NCI-H2081 treated with DMSO at 0.1 percent for 48 hours (cell line): ENCODE results near the gene CYTH1.

Experiments
- DNase-seq: peaks from one replicate; lab custom pipeline; 2025; lab: John Stamatoyannopoulos, UW

The CYTH1 gene

DNA sequence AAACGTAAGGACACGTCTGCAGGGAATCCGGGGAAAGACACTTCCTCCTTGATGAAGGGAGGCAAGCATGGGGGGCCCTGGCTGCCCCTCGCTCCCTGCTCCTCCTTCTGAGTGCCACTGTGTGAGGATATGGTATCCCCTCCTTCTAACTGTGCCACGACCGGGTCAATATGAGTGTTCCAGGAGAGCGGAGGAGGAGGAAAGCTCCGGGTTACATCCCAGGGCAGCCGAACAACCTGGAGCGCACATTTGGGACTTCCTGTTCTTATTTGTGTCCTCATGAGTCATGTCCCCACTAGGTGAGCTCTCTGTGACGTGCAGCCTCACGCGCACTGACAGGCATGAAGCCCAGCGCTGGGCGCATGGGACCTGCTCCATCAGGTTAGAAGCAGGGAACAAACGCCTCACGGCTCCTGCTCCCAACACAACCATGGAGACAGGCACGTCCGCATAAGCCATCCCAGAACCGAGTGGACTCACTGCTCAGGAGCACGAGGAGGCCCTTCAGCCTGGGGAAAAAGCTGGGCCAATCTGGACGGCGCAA lies 112.0 kb downstream of the CYTH1 start:
- no peak for DNase-seq

DNA sequence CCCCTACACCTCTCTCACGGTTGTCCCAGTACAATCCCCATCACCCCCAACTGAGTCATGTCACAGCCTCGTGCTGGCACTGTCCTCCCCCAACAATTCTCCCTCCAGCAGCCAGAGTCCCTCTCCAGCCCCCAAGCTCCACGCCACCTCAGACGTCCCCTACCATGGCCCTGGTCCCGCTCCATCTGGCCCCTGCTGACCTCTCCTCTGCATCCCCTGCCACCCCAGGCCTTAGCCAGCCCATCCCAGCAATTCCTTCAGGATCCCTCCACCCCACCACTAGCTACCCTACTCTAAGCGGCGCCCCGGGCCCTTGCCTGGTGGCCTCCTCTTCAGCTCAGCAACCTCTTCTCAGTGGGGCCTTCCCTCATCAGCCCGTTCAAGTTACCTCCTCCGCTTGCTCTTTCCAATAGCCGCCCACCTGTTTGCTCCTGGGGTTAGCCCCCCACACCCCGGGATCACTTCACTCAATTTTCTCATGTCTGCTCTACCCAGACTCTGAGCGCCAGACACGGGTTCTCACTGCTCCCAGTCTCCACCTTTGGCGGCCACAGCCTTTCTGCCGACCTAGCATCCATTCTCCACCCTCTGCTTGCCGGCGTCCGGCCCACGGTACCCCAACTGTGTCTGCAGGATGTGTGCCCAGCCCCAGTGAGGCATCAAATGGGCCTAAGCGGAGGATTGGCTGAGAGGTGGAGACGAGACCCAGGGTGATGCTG lies 112.7 kb downstream of the CYTH1 start:
- DNase-seq: no peak

DNA sequence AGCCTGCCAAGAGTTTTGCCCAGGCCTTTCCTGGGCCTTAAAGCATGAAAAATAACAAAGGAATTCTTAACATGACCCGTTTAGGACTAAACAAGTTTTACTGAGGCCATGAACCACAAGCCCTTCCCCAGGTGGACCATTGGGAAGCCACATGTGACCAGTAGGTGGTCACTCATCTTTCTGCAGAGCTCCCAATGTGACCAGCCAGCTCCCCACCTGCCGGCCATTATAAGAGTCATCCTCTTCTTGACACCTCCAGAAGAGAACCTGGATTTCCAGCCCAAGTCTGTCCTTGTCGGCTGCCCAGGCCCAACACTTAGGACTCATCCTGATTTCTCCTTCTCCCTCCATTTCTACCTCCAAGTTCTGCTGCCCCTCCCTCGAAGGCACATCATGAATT lies 113.2 kb downstream of the CYTH1 start:
- DNase-seq: no peak

DNA sequence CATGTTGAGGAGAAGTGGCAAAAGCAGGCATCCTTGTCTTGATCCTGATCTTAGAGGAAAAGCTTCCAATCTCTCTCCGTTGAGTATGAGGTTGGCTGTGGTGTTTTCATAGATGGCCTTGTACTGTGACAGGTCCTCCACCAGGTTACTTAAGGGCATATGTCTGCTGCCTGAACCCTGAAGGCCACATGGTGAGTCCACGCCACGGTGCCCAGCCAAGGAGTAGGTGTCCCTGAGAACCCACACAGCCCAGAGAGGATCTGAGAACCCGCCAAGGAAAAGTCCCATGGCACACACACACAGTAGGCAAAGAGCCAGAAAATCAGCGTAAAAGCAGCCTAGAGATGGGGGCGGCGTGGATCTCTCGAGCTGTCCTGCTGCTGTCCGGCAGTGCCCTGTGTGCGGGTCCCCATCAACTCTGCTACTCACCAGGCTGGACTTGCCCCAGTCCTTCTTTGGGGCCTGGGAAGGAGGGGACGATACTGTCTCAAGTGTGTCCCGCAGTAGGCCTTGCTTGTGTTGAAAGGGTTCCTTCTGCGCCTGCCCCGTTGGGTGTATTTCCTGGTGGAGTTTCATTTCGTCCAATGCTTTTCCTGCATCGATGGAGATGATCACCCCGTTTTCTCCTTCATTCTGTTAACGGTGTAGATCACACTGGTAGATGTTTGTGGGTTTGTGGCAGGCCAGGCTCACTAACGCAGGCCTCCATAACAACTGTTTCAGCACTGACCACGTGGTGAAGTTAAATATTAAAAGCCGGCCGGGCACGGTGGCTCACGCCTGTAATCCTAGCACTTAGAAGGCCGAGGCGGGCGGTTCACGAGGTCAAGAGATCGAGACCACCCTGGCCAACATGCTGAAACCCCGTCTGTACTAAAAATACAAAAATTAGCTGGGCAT lies 114.1 kb downstream of the CYTH1 start:
- DNase-seq: no peak

DNA sequence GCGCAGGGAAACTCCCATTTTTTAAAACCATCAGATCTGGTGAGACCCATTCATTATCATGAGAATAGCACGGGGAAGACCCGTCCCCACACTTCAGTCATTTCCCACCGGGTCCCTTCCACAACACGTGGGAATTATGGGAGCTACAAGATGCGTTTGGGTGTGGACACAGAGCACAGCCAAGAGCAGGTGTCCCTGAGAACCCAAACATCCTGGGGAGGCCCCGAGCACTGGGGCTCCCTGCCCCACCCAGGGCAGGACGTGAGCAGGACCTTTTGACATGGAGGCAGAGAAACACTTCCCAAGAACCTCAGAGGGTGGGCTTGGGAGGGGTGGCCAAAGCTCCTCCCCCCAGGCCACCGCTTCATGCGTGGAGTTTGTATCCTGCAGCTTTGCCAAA lies 115.0 kb downstream of the CYTH1 start:
- DNase-seq: no peak

DNA sequence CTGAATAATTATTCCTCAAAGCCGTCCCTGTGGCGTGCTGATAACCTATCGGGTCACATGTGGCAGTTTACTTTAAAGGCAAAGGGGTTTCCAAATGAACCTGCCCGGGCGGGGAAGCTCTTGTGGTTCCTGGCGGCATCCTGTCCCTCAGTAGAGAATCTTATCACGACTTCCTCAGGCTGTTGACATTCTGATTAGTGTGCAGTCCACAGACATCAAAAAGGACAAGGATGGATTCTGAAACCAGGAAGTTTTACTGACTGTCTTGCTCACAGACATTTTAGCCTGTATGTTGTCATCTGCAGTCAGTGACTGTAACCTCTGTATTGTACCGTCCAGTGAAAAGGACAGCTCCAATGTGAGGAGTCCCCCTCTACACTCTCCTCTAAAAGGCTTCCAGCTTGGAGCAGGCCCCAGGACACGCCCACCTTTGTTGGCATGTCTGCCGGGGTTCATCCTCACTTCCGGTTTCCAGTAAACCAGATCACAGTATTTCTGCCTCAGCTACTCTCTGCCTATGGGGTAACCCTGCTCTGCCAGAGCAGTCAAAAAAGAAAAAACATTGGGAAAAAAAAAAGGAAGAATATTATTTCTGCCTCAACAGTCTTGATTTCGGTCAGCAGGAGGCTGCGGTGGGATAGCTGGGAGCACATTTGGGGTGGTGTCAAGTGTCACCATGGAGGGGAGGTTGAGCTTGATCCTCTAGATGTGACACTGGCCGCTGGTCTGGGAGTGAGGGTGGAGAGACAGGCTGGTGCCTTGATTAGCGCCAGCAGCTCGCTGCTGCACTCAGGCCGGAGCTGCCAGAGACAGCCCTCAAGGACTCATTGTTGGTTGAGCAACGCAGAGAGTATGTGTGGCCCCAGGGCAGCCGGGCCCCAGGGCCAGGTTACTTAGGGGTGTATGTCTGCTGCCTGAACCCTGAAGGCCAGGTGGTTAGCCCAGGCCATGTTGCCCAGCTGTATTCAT lies 115.8 kb downstream of the CYTH1 start:
- no peak for DNase-seq

DNA sequence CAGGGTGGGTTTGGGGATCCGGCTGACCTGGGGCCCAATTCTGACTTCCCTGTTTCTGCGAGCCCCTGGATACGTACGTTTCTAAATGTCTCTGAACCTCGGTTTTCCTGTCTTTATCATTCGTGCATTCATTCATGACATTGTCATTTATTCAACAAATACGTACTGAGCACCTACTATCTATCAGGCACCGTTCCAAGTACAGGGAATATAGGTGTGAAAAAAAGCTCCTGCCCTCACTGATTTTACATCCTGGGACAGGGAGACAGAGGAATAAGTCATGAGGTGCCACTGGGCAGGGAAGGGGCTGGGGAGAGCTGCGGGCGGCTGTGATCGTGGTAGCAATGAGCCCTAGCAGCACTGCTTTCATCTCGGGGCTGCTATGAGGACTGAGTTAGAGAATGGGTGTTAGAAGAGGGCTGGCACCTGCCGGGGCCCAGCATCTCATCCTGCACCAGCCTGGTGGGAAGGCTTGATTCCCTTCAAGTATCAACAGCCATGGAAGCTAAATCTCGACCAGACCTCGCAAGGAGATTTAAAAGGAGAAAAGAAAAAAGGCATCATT lies 116.6 kb downstream of the CYTH1 start:
- DNase-seq: no peak

DNA sequence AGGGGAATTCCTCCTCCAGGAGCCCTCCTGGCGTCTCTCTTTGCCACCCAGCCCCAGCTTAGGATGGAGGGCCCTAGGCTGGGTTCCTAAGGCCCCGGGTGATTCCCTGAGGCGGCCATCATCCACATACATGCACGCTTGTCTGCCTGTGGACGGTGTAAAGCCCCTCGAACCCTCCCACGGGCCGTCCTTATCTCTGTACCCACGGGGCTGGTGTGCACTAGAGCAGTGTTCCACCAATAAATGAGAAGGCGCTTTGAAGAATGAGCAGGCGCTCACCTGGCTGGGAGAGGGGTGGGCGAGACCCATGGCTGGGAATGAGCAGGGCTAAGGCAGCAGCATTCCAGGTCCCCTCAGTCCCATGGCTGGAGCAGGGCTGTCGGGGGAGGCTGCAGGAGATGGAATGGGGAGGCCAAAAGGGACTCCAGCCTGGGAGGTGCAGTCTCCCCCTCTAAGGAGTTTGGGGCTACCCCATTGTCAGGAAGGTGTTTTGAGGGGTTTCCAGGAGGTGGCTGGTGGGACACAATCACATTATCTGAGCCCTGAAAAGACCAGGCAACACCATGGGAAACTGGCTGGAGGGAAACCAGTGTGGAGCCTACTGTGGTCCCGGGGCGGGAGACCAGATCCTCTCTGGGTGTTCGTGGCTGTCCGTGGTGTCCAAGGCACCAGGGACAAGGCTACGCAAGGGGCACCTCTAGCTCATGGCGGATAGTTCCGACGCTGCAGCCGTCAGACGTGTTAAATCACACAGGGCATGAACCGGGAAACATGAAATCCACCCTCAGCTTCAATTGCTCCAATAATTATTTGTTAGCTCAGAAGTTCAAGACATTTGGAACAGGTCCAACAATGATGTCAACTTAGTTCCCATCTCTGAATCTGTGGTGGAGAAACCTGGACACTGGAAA lies 117.3 kb downstream of the CYTH1 start:
- DNase-seq: no peak

DNA sequence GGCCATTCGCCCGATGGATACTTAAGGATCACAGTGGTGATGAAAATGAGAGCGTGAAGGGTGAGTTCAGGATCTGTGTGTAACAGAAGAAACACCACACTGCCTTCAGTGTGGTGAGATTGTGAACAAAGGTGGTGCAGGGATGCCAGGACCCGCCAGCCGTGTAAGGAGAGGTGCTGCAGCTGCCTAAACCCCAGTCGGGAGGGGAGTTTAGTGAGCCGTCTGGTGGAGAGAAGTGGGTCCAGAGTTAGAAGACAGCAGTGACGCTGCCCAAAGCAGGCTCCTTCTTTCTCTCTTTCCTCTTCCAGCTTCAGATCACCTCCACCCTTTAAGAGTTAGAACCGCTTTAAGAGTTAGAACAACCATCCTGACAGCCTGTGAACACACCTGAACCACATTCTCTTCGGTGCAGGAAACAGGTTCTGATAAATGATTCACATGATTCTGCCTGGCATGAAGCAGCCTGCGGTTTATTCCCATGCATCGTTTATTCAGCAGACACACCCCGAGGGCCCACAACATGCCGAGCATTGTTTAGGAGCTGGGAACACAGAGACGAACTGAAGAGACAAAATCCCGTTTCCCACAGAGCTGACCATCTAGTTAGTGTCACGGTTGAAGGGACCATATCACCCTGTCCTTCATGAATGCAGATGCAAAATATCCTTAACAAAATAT lies 120.8 kb downstream of the CYTH1 start:
- no peak for DNase-seq

DNA sequence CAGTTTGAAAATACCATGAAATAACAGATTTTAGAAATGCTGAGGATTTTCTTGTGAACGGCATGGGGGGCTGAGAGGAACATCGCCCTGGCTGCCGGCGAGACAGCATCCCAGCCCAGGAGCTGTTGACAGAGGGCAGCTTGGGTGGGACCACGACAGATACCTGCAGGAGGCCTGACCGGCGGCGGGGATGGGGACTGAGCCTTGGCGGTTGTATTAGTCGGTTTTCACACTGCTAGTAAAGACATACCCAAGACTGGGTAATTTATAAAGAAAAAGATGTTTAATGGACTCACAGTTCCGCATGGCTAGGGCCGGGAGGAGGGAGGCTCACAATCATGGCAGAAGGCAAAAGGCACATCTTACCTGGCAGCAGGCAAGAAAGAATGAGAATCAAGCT lies 122.5 kb downstream of the CYTH1 start:
- DNase-seq: no peak

DNA sequence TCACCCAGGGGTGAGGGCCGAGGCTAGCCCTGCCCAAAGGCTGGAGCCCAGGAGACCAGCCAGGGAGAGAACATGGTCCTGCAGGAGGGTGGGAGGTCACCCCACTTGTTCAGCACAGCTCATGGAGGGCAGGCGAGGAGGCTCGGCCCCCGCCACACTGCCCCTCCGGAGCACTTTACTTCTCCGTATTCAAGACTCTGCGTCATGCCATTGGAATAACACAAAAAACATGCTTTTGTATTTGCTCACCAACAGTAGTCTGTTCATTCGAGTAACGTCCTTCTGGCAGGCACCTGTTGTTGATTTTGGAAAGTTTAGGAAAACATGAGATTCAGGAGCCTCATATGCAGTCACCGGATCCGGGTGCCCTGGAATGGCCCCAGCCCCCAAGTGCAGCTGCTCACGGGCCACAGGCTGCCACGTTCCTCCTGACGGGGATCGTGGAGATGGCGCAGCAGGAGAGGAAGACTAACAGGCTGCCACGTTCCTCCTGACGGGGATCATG lies 123.7 kb downstream of the CYTH1 start:
- DNase-seq: no peak

DNA sequence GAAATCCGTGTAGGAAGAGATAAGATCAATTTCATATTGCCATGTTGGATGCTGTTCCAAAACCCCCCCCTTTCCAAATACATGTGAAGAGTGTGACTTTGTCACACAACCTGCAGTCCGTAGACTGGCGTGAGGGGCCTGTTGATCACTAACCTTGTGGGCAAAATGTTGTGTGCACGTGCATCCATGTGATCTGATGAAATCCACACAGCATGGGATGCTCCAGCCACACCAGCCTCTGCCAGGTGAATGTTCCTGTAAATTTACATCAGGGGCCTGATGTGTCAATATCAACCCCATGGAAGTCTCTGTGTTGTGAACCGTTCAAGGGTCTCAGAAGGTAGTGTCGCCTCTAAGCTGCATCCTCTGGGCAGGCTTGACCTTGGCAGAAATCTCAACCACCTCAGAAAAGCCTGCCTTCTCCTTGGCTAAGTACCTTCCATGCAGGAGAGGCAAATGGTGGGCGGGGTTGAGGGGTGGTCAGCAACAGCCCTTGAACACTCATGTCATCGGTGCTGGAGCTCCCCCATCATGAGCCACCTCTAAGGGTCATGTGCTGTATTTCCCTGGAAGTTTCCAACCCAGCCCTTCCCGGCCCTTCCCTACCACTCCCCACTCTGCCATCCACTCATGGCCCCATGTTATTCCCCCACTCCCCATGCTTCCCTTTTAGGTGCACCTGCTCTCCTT lies 126.7 kb downstream of the CYTH1 start:
- DNase-seq: no peak

DNA sequence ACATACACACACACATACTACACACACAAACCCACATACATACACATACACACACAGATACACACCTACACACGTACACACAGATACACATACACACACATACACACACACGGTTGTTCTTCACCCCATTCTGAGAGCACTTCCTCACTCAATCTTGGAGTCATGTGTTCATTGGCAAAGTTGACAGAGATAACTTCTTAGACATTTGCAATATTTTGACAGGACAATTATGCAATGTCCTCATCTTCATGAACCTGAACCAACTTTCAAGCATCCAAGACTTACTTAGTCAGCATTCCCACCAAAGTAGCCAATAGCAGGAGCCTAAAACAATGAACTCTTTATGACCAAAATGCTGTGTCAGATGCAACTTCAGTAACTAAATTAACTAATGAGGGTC lies 127.7 kb downstream of the CYTH1 start:
- DNase-seq: no peak

DNA sequence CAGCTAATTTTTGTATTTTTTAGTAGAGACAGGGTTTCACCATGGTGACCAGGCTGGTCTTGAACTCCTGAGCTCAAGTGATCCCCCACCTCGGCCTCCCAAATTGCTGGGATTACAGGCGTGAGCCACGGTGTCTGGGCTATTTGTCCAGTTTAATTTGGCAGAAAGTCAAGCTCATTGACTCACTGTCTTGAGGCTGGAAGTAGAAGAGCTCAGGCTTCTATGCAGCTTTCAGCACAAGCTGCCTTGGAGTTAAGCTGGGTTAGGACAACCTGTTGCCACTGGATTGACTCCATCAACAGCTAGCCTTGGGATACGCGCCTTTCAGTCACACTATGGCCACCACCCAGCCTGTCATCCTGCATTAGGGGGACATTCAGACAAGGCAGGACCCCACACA lies 128.7 kb downstream of the CYTH1 start:
- no peak for DNase-seq

DNA sequence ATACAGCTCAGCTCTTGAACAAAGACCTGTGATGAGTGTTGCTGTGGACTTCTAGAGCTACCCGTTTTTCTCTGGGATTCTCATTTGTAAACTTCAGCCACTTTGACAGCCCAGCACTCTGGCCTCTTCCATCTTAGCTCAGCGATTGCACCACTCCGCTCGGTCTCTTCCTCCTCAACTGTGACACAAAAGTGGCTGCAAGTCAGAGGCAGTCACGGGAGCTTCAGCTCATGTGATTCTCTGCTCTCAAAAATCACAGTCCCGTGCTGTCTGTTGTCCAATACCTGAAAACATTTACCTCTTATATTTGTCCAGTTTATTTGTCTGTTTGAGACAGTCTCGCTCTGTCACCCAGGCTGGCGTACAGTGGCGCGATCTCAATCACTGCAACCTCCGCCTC lies 129.2 kb downstream of the CYTH1 start:
- DNase-seq: no peak

DNA sequence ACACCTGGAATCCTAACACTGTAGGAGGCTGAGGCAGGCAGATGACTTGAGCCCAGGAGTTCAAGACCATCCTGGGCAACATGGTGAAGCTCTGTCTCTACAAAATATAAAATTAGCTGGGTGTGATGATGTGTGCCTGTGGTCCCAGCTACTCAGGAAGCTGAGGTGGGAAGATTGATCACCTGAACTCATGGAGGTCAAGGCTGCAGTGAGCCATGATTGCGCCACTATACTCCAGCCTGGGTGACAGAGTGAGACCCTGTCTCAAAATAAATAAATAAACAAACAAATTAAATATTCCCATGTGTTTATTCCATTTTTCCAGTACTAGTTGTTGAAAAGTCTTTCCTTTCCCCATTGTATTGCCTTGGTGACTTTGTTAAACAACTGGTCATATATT lies 130.0 kb downstream of the CYTH1 start:
- DNase-seq: no peak

DNA sequence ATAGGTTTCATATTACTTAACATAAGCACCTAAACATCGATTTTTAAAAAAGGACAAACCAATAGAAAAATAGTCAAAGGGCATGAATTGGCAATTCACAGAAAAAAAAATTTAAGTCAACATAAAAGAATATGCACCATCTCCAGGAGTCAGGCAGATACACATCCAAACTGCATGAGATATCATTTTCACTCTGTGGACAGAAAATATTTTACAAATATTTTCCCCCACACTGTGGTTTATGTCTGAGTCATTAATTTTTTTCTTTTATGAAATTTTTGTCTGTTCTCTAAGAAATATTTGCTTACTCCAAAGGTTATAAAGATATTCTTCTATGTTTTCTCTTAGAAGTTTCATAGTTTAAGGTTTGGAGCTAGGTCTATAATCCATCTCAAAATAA lies 130.5 kb downstream of the CYTH1 start:
- DNase-seq: no peak

DNA sequence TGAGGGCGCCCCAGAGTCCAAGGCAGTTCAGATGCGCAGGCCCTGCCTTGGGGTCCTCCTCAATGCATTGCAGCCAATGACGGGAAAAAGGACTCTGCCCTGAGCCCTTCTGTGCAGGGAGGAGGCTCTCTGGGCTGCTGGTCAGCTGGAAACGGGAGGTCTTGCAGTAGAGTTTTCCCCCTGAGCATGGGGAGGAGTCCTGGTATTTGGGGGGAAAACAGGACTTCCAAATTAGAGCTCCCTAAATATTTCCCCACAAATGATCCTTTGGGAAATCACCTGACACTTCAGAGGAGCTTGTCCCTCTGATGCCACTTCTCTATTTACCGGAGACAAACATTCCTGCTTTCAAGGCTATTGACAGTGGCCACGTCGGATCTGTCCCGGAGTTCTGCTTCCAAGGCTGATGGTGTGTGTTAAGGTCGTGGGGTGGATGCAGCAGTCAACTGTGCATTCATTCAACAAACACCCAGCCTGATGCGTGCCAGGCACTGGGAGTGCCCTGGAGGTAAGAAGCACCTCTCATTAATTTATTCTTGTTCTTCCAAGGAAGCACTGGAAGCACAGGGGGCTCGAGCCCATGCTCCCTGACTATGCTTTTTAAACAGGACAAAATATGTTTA lies 131.9 kb downstream of the CYTH1 start:
- no peak for DNase-seq

DNA sequence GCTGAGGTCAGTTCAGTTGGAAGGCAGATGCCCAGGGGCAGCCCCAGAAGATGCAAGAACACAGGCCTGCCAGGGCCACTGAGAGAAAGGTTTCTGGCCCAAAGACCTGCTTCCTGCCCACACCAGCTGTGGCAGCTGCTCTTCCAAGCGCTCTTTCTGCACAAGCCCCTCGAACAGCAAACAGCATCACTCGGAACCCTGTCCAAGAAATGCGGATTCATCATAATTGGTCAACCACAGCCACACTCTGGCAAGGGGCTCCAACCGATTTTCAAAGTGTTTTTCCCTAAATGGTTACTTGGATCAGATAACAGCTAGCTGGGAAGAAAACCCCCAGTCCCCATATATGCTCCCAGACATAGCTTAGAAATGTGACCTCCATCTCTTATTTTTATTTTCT lies 133.8 kb downstream of the CYTH1 start:
- DNase-seq: no peak
